Pancreas (tissue), 10 donors: ENCODE measurements around the gene SBF2. TPM values are rescaled to one million over a fixed set of nuclear protein-coding genes. Genes with fewer than 3 reads are reported as not detected.
A peak's percentile ranks its signal among the peaks of the same experiment; 100 is the strongest.

Experiments
- ATAC-seq, 4 donors: fragments of 200-7000 bp; cut with Tn5 transposase; one replicate each; pipeline versions ENCODE4 v1.8.0 to v1.9.1; 2020; ENCODE audit warnings: mild to moderate bottlenecking in 4 of 4, moderate library complexity in 4 of 4
- DNase-seq, 6 donors: peaks; one replicate each; pipeline ENCODE4 v3.0.0-alpha.2; 2020
- FAIRE-seq: peaks from 2 replicates; lab custom pipeline; 2012; peaks lifted over from hg19 to GRCh38; lab: Jason Lieb, UNC
- H3K27ac ChIP-seq, 4 donors: fragments of 200-600 bp; sonication (generic); 1 replicate in 3 of 4; 2 replicates in 1 of 4; pipeline versions ENCODE4 v1.5.0 to v1.8.0; 2020
- H3K27me3 ChIP-seq, 4 donors: fragments of 200-600 bp; one replicate each; pipeline ENCODE4 v1.8.0; 2021
- H3K36me3 ChIP-seq, 3 donors: fragments of 200-600 bp; sonication (generic) in 1 of 3; one replicate each; pipeline versions ENCODE4 v1.5.0 to v1.8.0; 2020 to 2021
- H3K4me1 ChIP-seq, 3 donors: fragments of 200-600 bp; one replicate each; pipeline ENCODE4 v1.8.0; 2021
- H3K4me3 ChIP-seq, 4 donors: fragments of 200-600 bp; sonication (generic) in 2 of 4; one replicate each; pipeline versions ENCODE4 v1.5.0 to v1.8.0; 2020 to 2021
- H3K9me3 ChIP-seq, 4 donors: fragments of 200-600 bp; one replicate each; pipeline ENCODE4 v1.8.0; 2021
- CTCF ChIP-seq, 4 donors: fragments of 200-600 bp; sonication (generic) in 3 of 4; IDR thresholded peaks; one replicate each; pipeline versions ENCODE4 v1.5.0 to v1.8.0; 2021; ENCODE audit warnings: antibody characterized with exemption in 4 of 4
- WGBS, 2 donors: extraction: QIAGEN DNeasy Blood & Tissue Kit; methylation state at CpG; one replicate each; pipeline ENCODE4 v1.1.7; 2013; 5-methylcytosine and 5-hydroxymethylcytosine counted together
- intact Hi-C, 3 donors: fragments of 100-400 bp; cut with DNase I; formaldehyde crosslinking; loops; one replicate each; pipeline versions ENCODE4 v1.11.1 to v1.14.2; 2022
- polyA plus RNA-seq, 2 donors: library from polyadenylated mRNA; stranded (reverse); fragments of 200-250 nt; gene quantifications; one replicate each; pipeline ENCODE4 v1.2.3, GENCODE V29; 2013
- total RNA-seq, 6 donors: library from RNA; stranded (reverse); fragmentation: NEBNext Ultra II Directional in 4 of 6; extraction: Animal tissue kit (Norgen Biotek cat#: 25700) in 4 of 6; gene quantifications; one replicate each; pipeline versions ENCODE4 v1.2.1 to v1.2.4, GENCODE V29; 2021 to 2023
- donor health status: healthy with polysubstance abuse.
- donor health status: DM: no; HTN: no; CAD: no; lungs with moderate emphysema.
- donor health status: DM: no; HTN: no; CAD: no.
- donor health status: control.
- donor health status: control.
- donor health status: Bipolar disorder and iron deficiency.
- donor health status: DM: yes; HTN: yes; CAD: no.
- donor health status: DM: no; HTN: no; CAD: no.
- donor health status: DM: no; HTN: no; CAD: no.
- donor health status: DM: yes; HTN: yes; CAD: no.

Gene SBF2
- total and polyA plus RNA-seq, 8 donors = 4.6 to 21.8 (median 10.3) TPM

- ATAC-seq = peak in 2 of 4 donors; percentile 25 to 34
- no peak overlapping the region for H3K4me3 ChIP-seq
- H3K27me3 ChIP-seq = no peaks in the 10 kb centered on the region
- no peak for FAIRE-seq
- H3K4me1 ChIP-seq = peaks cover 0 to 7% (median 0%) of the 10 kb centered on the region in 3 donors
- H3K27ac ChIP-seq = no peak overlapping the region
- DNase-seq = no peak
- intact Hi-C loops = no loop called here
- TF ChIP-seq CTCF (IDR thresholded peaks at IDR 0.05) = no peak
- no peaks in the 10 kb centered on the region for H3K9me3 ChIP-seq
- 53 to 59% methylated on average over 3 of the region's 3 CpGs for WGBS, 2 donors
- H3K36me3 ChIP-seq = no peaks in the 10 kb centered on the region
These were observed 184.9 kb downstream of the SBF2 start for GRCh38 chr11:10108915-10109680.

DNA sequence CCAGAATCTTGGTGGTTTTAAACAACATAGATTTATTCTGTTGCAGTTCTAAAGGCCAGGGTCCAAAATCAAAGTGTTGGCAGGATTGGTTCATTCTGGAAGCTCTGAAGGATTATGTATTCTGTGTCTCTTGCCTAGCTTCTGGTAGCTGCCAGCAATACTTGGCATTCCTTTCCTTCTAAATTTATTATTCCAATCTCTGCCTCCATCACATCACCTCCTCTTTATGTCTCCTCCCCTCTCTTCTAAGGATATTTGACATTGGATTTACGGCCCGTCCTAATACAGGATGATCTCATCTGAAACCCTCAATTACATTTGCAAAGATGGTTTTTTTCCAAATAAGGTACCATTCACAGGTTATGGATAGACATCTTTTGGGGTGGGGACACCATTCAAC, 186.5 kb downstream of the SBF2 start:
- intact Hi-C loops = no loop called here

DNA sequence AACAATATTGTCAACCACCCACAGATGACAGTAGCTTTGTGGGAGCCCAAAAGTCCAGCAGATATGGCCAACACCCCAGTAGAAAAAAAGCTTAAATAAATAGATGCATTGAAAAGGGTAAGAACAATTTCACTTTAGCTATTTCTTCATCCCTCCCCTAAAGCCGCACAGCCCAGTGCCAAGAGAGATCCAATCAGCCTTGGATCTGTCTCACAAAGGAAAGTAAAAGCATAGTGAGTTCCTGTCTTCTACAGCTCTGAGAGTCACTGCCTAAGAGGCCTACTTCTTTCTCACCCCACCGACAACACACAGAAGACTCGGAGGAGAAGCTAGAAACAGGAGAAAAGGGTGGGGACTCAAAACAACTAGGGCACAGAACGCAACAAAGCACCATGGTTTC, 196.4 kb downstream of the SBF2 start:
- Histone ChIP-seq H3K27me3 (no peaks in the 10 kb centered on the region), H3K27ac (no peak overlapping the region), H3K4me1 (no peaks in the 10 kb centered on the region), H3K4me3 (no peak overlapping the region), H3K36me3 (no peaks in the 10 kb centered on the region), H3K9me3 (peaks cover 0 to 3% (median 0%) of the 10 kb centered on the region in 4 donors)
- TF ChIP-seq CTCF (IDR thresholded peaks at IDR 0.05) = no peak
- no peak for DNase-seq
- WGBS, 2 donors = 91 to 92% methylated on average over 4 of the region's 4 CpGs
- intact Hi-C loops = no loop called here
- no peak for FAIRE-seq
- ATAC-seq = no peak

More for the DNA sequence above, 186.5 kb downstream of the SBF2 start:
- Histone ChIP-seq H3K27ac (no peak overlapping the region), H3K4me3 (no peak overlapping the region), H3K9me3 (no peaks in the 10 kb centered on the region), H3K4me1 (peaks cover 0 to 7% (median 0%) of the 10 kb centered on the region in 3 donors), H3K36me3 (no peaks in the 10 kb centered on the region), H3K27me3 (no peaks in the 10 kb centered on the region)
- no peak for DNase-seq
- no peak for FAIRE-seq
- WGBS, 2 donors = 92 to 98% methylated on average over 2 of the region's 2 CpGs
- ATAC-seq = no peak
- no peak for TF ChIP-seq CTCF (IDR thresholded peaks at IDR 0.05)

DNA sequence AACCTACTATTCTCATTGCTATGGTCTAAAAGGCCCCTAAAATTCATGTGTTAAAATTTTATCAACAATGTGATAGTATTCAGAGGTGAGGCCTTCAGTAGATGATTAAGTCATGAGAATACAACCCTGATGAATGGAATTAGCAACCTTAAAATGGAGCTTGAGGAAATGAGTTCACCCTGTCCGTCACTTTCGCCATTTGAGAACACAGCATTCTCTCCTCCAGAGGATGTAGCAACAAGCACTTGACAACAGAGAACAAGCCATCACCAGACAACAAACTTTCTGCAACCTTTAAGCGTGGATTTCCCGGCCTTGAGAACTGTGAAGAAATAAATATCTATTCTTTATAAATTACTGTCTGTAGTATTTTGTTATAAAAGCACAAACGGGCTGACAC, 197.0 kb downstream of the SBF2 start:
- H3K27ac ChIP-seq = no peak overlapping the region
- H3K27me3 ChIP-seq = no peaks in the 10 kb centered on the region
- H3K9me3 ChIP-seq = peaks cover 0 to 3% (median 0%) of the 10 kb centered on the region in 4 donors
- no peak overlapping the region for H3K4me3 ChIP-seq
- H3K4me1 ChIP-seq = no peaks in the 10 kb centered on the region
- intact Hi-C loops = no loop called here
- ATAC-seq = no peak
- 92 to 95% methylated on average over 5 of the region's 5 CpGs for WGBS, 2 donors
- TF ChIP-seq CTCF (IDR thresholded peaks at IDR 0.05) = no peak
- no peak for DNase-seq
- no peaks in the 10 kb centered on the region for H3K36me3 ChIP-seq
- FAIRE-seq = no peak
